ENCODE measurements around the gene REL. TPM values are rescaled to one million over a fixed set of nuclear protein-coding genes. Genes with fewer than 3 reads are reported as not detected.
A peak's percentile ranks its signal among the peaks of the same experiment; 100 is the strongest.

REL gene
- total RNA-seq, 2 experiments from 2014 or later: 40.3 to 40.5 TPM

- peaks cover 40% of the 10 kb centered on the region for H3K36me3 Mint-ChIP-seq (ENCODE audit: low read depth)
- CTCF ChIA-PET: interaction anchor here (1.9 kb wide), 1 partner anchor 65 kb away, joined by 4 read pairs; no protein-coding TSS in a partner anchor
- H3K27ac Mint-ChIP-seq: no peak overlapping the region
- H3K9me3 Mint-ChIP-seq: no peaks in the 10 kb centered on the region
- no peak for DNase-seq
- no peaks in the 10 kb centered on the region for H3K4me1 Mint-ChIP-seq (ENCODE audit: low read depth)
- H3K27me3 Mint-ChIP-seq (ENCODE audit: low read depth): no peaks in the 10 kb centered on the region
- intact Hi-C loops (cut with micrococcal nuclease): no loop called here
- H3K4me3 Mint-ChIP-seq: no peak overlapping the region
Measured at GRCh38 chr2:60932954-60933353, 51.6 kb downstream of the REL start.

GRCh38 chr2:60934165-60934722 lies 52.9 kb downstream of the REL start:
- Mint-ChIP-seq H3K27ac (no peak overlapping the region), H3K4me1 (ENCODE audit: low read depth) (peaks cover 3% of the 10 kb centered on the region), H3K36me3 (ENCODE audit: low read depth) (peaks cover 45% of the 10 kb centered on the region), H3K4me3 (no peak overlapping the region), H3K9me3 (no peaks in the 10 kb centered on the region), H3K27me3 (ENCODE audit: low read depth) (no peaks in the 10 kb centered on the region)
- intact Hi-C loops (cut with micrococcal nuclease): no loop called here
- no peak for DNase-seq
- CTCF ChIA-PET: interaction anchor here (1.2 to 1.3 kb wide), 2 partner anchors 115 to 227 kb away, joined by 3 to 4 read pairs; no protein-coding TSS in a partner anchor

GRCh38 chr2:60936757-60937156 lies 55.4 kb downstream of the REL start:
- intact Hi-C loops (cut with micrococcal nuclease): no loop called here
- DNase-seq: no peak
- H3K36me3 Mint-ChIP-seq (ENCODE audit: low read depth): peaks cover 43% of the 10 kb centered on the region
- no peaks in the 10 kb centered on the region for H3K27me3 Mint-ChIP-seq (ENCODE audit: low read depth)
- CTCF ChIA-PET: interaction anchor here (0.6 kb wide), 1 partner anchor 10 kb away, joined by 3 read pairs; no protein-coding TSS in a partner anchor
- H3K4me1 Mint-ChIP-seq (ENCODE audit: low read depth): peaks cover 8% of the 10 kb centered on the region
- no peak overlapping the region for H3K27ac Mint-ChIP-seq
- no peak overlapping the region for H3K4me3 Mint-ChIP-seq
- no peaks in the 10 kb centered on the region for H3K9me3 Mint-ChIP-seq

GRCh38 chr2:60938301-60938700 lies 56.9 kb downstream of the REL start:
- no peaks in the 10 kb centered on the region for H3K27me3 Mint-ChIP-seq (ENCODE audit: low read depth)
- DNase-seq: no peak
- CTCF ChIA-PET: no interaction called here
- H3K36me3 Mint-ChIP-seq (ENCODE audit: low read depth): peaks cover 31% of the 10 kb centered on the region
- H3K9me3 Mint-ChIP-seq: no peaks in the 10 kb centered on the region
- H3K27ac Mint-ChIP-seq: no peak overlapping the region
- intact Hi-C loops (cut with micrococcal nuclease): no loop called here
- H3K4me1 Mint-ChIP-seq (ENCODE audit: low read depth): peaks cover 8% of the 10 kb centered on the region
- no peak overlapping the region for H3K4me3 Mint-ChIP-seq

GRCh38 chr2:60939622-60940021 lies 58.2 kb downstream of the REL start:
- H3K4me1 Mint-ChIP-seq (ENCODE audit: low read depth): peaks cover 8% of the 10 kb centered on the region
- CTCF ChIA-PET: interaction anchor here (3.3 kb wide), 1 partner anchor 59 kb away, joined by 11 read pairs; no protein-coding TSS in a partner anchor
- no peak overlapping the region for H3K4me3 Mint-ChIP-seq
- H3K27me3 Mint-ChIP-seq (ENCODE audit: low read depth): no peaks in the 10 kb centered on the region
- H3K27ac Mint-ChIP-seq: no peak overlapping the region
- DNase-seq: no peak
- peaks cover 37% of the 10 kb centered on the region for H3K36me3 Mint-ChIP-seq (ENCODE audit: low read depth)
- H3K9me3 Mint-ChIP-seq: no peaks in the 10 kb centered on the region
- intact Hi-C loops (cut with micrococcal nuclease): no loop called here

- intact Hi-C loops (cut with micrococcal nuclease): no loop called here
- no peak overlapping the region for H3K4me3 Mint-ChIP-seq
- CTCF ChIA-PET: interaction anchor here (0.6 to 1.0 kb wide), 2 partner anchors 29 to 262 kb away, joined by 3 read pairs; no protein-coding TSS in a partner anchor
- peaks cover 18% of the 10 kb centered on the region for H3K36me3 Mint-ChIP-seq (ENCODE audit: low read depth)
- H3K27me3 Mint-ChIP-seq (ENCODE audit: low read depth): no peaks in the 10 kb centered on the region
- peaks cover 12% of the 10 kb centered on the region for H3K4me1 Mint-ChIP-seq (ENCODE audit: low read depth)
- DNase-seq: no peak
- H3K27ac Mint-ChIP-seq: no peak overlapping the region
- H3K9me3 Mint-ChIP-seq: no peaks in the 10 kb centered on the region
Measured at GRCh38 chr2:60945341-60945740, 64.0 kb downstream of the REL start.

GRCh38 chr2:60947056-60947455 lies 65.7 kb downstream of the REL start:
- no peak overlapping the region for H3K4me3 Mint-ChIP-seq
- no peak overlapping the region for H3K27ac Mint-ChIP-seq
- no peaks in the 10 kb centered on the region for H3K27me3 Mint-ChIP-seq (ENCODE audit: low read depth)
- H3K4me1 Mint-ChIP-seq (ENCODE audit: low read depth): peaks cover 12% of the 10 kb centered on the region
- CTCF ChIA-PET: interaction anchor here (0.7 to 1.0 kb wide), 3 partner anchors 10 to 141 kb away, joined by 3 read pairs; no protein-coding TSS in a partner anchor
- DNase-seq: no peak
- intact Hi-C loops (cut with micrococcal nuclease): no loop called here
- H3K9me3 Mint-ChIP-seq: no peaks in the 10 kb centered on the region
- peaks cover 19% of the 10 kb centered on the region for H3K36me3 Mint-ChIP-seq (ENCODE audit: low read depth)

- no peaks in the 10 kb centered on the region for H3K9me3 Mint-ChIP-seq
- CTCF ChIA-PET: no interaction called here
- no peak overlapping the region for H3K27ac Mint-ChIP-seq
- intact Hi-C loops (cut with micrococcal nuclease): no loop called here
- peaks cover 21% of the 10 kb centered on the region for H3K36me3 Mint-ChIP-seq (ENCODE audit: low read depth)
- H3K4me3 Mint-ChIP-seq: no peak overlapping the region
- no peak for DNase-seq
- peaks cover 12% of the 10 kb centered on the region for H3K4me1 Mint-ChIP-seq (ENCODE audit: low read depth)
- H3K27me3 Mint-ChIP-seq (ENCODE audit: low read depth): no peaks in the 10 kb centered on the region
Measured at GRCh38 chr2:60948161-60948560, 66.8 kb downstream of the REL start.

- CTCF ChIA-PET: no interaction called here
- H3K9me3 Mint-ChIP-seq: no peaks in the 10 kb centered on the region
- DNase-seq: no peak
- intact Hi-C loops (cut with micrococcal nuclease): no loop called here
- peaks cover 17% of the 10 kb centered on the region for H3K4me1 Mint-ChIP-seq (ENCODE audit: low read depth)
- peaks cover 28% of the 10 kb centered on the region for H3K36me3 Mint-ChIP-seq (ENCODE audit: low read depth)
- no peak overlapping the region for H3K27ac Mint-ChIP-seq
- no peaks in the 10 kb centered on the region for H3K27me3 Mint-ChIP-seq (ENCODE audit: low read depth)
- H3K4me3 Mint-ChIP-seq: no peak overlapping the region
Measured at GRCh38 chr2:60948926-60949579, 67.7 kb downstream of the REL start.

GRCh38 chr2:60954139-60954538 lies 72.8 kb downstream of the REL start:
- CTCF ChIA-PET: no interaction called here
- Mint-ChIP-seq H3K27me3 (ENCODE audit: low read depth) (no peaks in the 10 kb centered on the region), H3K9me3 (no peaks in the 10 kb centered on the region), H3K27ac (peak overlapping the region; percentile 54), H3K4me1 (ENCODE audit: low read depth) (peaks cover 15% of the 10 kb centered on the region), H3K36me3 (ENCODE audit: low read depth) (peaks cover 25% of the 10 kb centered on the region), H3K4me3 (no peak overlapping the region)
- DNase-seq: peak; percentile 43
- intact Hi-C loops (cut with micrococcal nuclease): loop anchor here (2.0 kb wide), 1 partner anchor 17 kb away; no protein-coding TSS in a partner anchor

- no peak for DNase-seq
- Mint-ChIP-seq H3K9me3 (no peaks in the 10 kb centered on the region), H3K27ac (no peak overlapping the region), H3K36me3 (ENCODE audit: low read depth) (peaks cover 22% of the 10 kb centered on the region), H3K27me3 (ENCODE audit: low read depth) (no peaks in the 10 kb centered on the region), H3K4me3 (no peak overlapping the region), H3K4me1 (ENCODE audit: low read depth) (peaks cover 17% of the 10 kb centered on the region)
- CTCF ChIA-PET: no interaction called here
- intact Hi-C loops (cut with micrococcal nuclease): no loop called here
Measured at GRCh38 chr2:60957224-60957623, 75.8 kb downstream of the REL start.

GRCh38 chr2:60957643-60958042 lies 76.3 kb downstream of the REL start:
- no peak for DNase-seq
- Mint-ChIP-seq H3K9me3 (no peaks in the 10 kb centered on the region), H3K36me3 (ENCODE audit: low read depth) (peaks cover 22% of the 10 kb centered on the region), H3K4me3 (no peak overlapping the region), H3K4me1 (ENCODE audit: low read depth) (peaks cover 17% of the 10 kb centered on the region), H3K27ac (no peak overlapping the region), H3K27me3 (ENCODE audit: low read depth) (no peaks in the 10 kb centered on the region)
- intact Hi-C loops (cut with micrococcal nuclease): no loop called here
- CTCF ChIA-PET: no interaction called here

- CTCF ChIA-PET: no interaction called here
- no peaks in the 10 kb centered on the region for H3K9me3 Mint-ChIP-seq
Measured at GRCh38 chr2:60958361-60958760, 77.0 kb downstream of the REL start.

More at GRCh38 chr2:60958361-60958760, 77.0 kb downstream of the REL start:
- DNase-seq: no peak
- Mint-ChIP-seq H3K27me3 (ENCODE audit: low read depth) (no peaks in the 10 kb centered on the region), H3K4me1 (ENCODE audit: low read depth) (peaks cover 20% of the 10 kb centered on the region), H3K4me3 (no peak overlapping the region), H3K36me3 (ENCODE audit: low read depth) (peaks cover 18% of the 10 kb centered on the region), H3K27ac (no peak overlapping the region)
- intact Hi-C loops (cut with micrococcal nuclease): no loop called here
